ENCODE measurements around the gene FCHSD2. TPM values are rescaled to one million over a fixed set of nuclear protein-coding genes. Genes with fewer than 3 reads are reported as not detected.
"Not testable (repeated sequence)": the region's sequence is repeated elsewhere in the genome, so short reads cannot be mapped to it uniquely, and the experiment has no call there.

Gene FCHSD2
- total and polyA plus RNA-seq, 2 experiments from 2014 or later: 9.1 to 19.8 TPM

GRCh38 chr11:73130181-73130580 lies 11.9 kb downstream of the FCHSD2 start:
- peaks cover 10% of the 10 kb centered on the region; the same call in 1 of the 2 replicates for H3K36me3 ChIP-seq (ENCODE audit: low read depth)
- no peaks in the 10 kb centered on the region for H3K9me3 ChIP-seq (ENCODE audit: low read depth)
- in situ Hi-C loops (cut with MboI): no loop called here
- no peak overlapping the region for H3K4me3 ChIP-seq
- no peak overlapping the region for H3K27ac ChIP-seq
- no peaks in the 10 kb centered on the region for H3K27me3 ChIP-seq (replicated peaks; ENCODE audit: insufficient read depth)
- H3K4me2 ChIP-seq (ENCODE audit: unreplicated experiment): no peak overlapping the region
- WGBS, 2 experiments (ENCODE audit: low coverage in 1 of 2, low lambda C conversion rate in 2 of 2, missing lambda C conversion rate in 2 of 2): 91 to 100% methylated on average over 1 of the region's 1 CpG
- peaks cover 8% of the 10 kb centered on the region; the same call in 1 of the 2 replicates for H3K4me1 ChIP-seq (ENCODE audit: insufficient read depth)
- no peak for DNase-seq
- H3F3A ChIP-seq (ENCODE audit: insufficient read depth): peaks cover 6% of the 10 kb centered on the region; the same call in 1 of the 2 replicates
- TF ChIP-seq EZH2 (IDR thresholded peaks at IDR 0.05; ENCODE audit: insufficient read depth, poor library complexity, severe bottlenecking) (no peak), EZH2phosphoT487 (IDR thresholded peaks at IDR 0.05; ENCODE audit: insufficient read depth, low read depth) (no peak)
- peaks cover 45% of the 10 kb centered on the region for H3K79me2 ChIP-seq (ENCODE audit: insufficient read depth)
- no peaks in the 10 kb centered on the region for H3K9me2 ChIP-seq (ENCODE audit: insufficient read depth)
- no peak overlapping the region for H2AFZ ChIP-seq
- no peak overlapping the region for H3K9ac ChIP-seq
- H4K20me1 ChIP-seq (ENCODE audit: insufficient read depth): no peaks in the 10 kb centered on the region

DNA sequence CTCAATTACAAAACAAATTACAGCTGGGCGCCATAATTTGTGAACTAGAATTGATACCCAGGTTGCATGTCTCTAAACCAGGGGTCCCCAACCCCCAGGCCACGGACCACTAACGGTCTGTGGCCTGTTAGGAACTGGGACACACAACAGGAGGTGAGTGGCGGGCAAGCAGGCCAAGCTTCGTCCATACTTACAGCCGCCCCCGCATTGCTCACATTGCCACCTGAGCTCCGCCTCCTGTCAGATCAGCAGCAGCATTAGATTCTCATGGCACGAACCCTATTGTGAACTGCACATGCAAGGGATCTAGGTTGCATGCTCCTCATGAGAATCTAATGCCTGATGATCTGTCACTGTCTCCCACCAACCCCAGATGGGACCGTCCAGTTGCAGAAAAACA lies 12.9 kb downstream of the FCHSD2 start:
- no peak for DNase-seq
- in situ Hi-C loops (cut with MboI): no loop called here
- Histone ChIP-seq H3K36me3 (ENCODE audit: low read depth) (peaks cover 16% of the 10 kb centered on the region; the same call in 1 of the 2 replicates), H3F3A (ENCODE audit: insufficient read depth) (peaks cover 6% of the 10 kb centered on the region; the same call in 1 of the 2 replicates), H3K9me2 (ENCODE audit: insufficient read depth) (no peaks in the 10 kb centered on the region), H3K9ac (no peak overlapping the region), H3K4me2 (ENCODE audit: unreplicated experiment) (no peak overlapping the region), H3K4me1 (ENCODE audit: insufficient read depth) (peaks cover 8% of the 10 kb centered on the region; the same call in 1 of the 2 replicates), H3K79me2 (ENCODE audit: insufficient read depth) (peaks cover 39% of the 10 kb centered on the region), H3K27me3 (replicated peaks; ENCODE audit: insufficient read depth) (no peaks in the 10 kb centered on the region), H2AFZ (no peak overlapping the region), H3K9me3 (ENCODE audit: low read depth) (no peaks in the 10 kb centered on the region), H4K20me1 (ENCODE audit: insufficient read depth) (no peaks in the 10 kb centered on the region), H3K4me3 (no peak overlapping the region), H3K27ac (no peak overlapping the region)
- WGBS, 2 experiments (ENCODE audit: low coverage in 1 of 2, low lambda C conversion rate in 2 of 2, missing lambda C conversion rate in 2 of 2): 95 to 96% methylated on average over 10 of the region's 10 CpGs
- TF ChIP-seq EZH2 (IDR thresholded peaks at IDR 0.05; ENCODE audit: insufficient read depth, poor library complexity, severe bottlenecking) (no peak), EZH2phosphoT487 (IDR thresholded peaks at IDR 0.05; ENCODE audit: insufficient read depth, low read depth) (no peak)

- Histone ChIP-seq H3K9me3 (ENCODE audit: low read depth) (no peaks in the 10 kb centered on the region), H2AFZ (no peak overlapping the region), H3F3A (ENCODE audit: insufficient read depth) (peaks cover 6% of the 10 kb centered on the region; the same call in 1 of the 2 replicates), H3K79me2 (ENCODE audit: insufficient read depth) (peaks cover 31% of the 10 kb centered on the region), H3K27me3 (replicated peaks; ENCODE audit: insufficient read depth) (no peaks in the 10 kb centered on the region), H3K4me2 (ENCODE audit: unreplicated experiment) (peak overlapping the region; percentile 29), H3K9ac (no peak overlapping the region), H3K4me3 (no peak overlapping the region), H4K20me1 (ENCODE audit: insufficient read depth) (no peaks in the 10 kb centered on the region), H3K4me1 (ENCODE audit: insufficient read depth) (peaks cover 8% of the 10 kb centered on the region; the same call in 1 of the 2 replicates), H3K27ac (no peak overlapping the region), H3K36me3 (ENCODE audit: low read depth) (peaks cover 13% of the 10 kb centered on the region; the same call in 1 of the 2 replicates), H3K9me2 (ENCODE audit: insufficient read depth) (no peaks in the 10 kb centered on the region)
- in situ Hi-C loops (cut with MboI): no loop called here
- TF ChIP-seq EZH2phosphoT487 (IDR thresholded peaks at IDR 0.05; ENCODE audit: insufficient read depth, low read depth) (no peak), EZH2 (IDR thresholded peaks at IDR 0.05; ENCODE audit: insufficient read depth, poor library complexity, severe bottlenecking) (no peak)
- 46% methylated on average over 6 of the region's 6 CpGs for WGBS, 2 experiments (ENCODE audit: low coverage in 1 of 2, low lambda C conversion rate in 2 of 2, missing lambda C conversion rate in 2 of 2)
- DNase-seq: peak; percentile 20
Measured at GRCh38 chr11:73126804-73127480, 15.2 kb downstream of the FCHSD2 start.

- Histone ChIP-seq H3K27ac (no peak overlapping the region), H3K4me1 (ENCODE audit: insufficient read depth) (peaks cover 8% of the 10 kb centered on the region; the same call in 1 of the 2 replicates), H3K9me3 (ENCODE audit: low read depth) (no peaks in the 10 kb centered on the region), H3K36me3 (ENCODE audit: low read depth) (0 out of 2 replicates have a peak, but pooled peaks cover 6% of the 10 kb centered on the region), H4K20me1 (ENCODE audit: insufficient read depth) (no peaks in the 10 kb centered on the region), H3K4me3 (no peak overlapping the region), H2AFZ (no peak overlapping the region), H3K9me2 (ENCODE audit: insufficient read depth) (no peaks in the 10 kb centered on the region), H3K27me3 (replicated peaks; ENCODE audit: insufficient read depth) (no peaks in the 10 kb centered on the region), H3K4me2 (ENCODE audit: unreplicated experiment) (no peak overlapping the region), H3K79me2 (ENCODE audit: insufficient read depth) (peaks cover 48% of the 10 kb centered on the region), H3K9ac (no peak overlapping the region), H3F3A (ENCODE audit: insufficient read depth) (peaks cover 6% of the 10 kb centered on the region; the same call in 1 of the 2 replicates)
- TF ChIP-seq EZH2phosphoT487 (IDR thresholded peaks at IDR 0.05; ENCODE audit: insufficient read depth, low read depth) (no peak), EZH2 (IDR thresholded peaks at IDR 0.05; ENCODE audit: insufficient read depth, poor library complexity, severe bottlenecking) (no peak)
- no peak for DNase-seq
- in situ Hi-C loops (cut with MboI): no loop called here
Measured at GRCh38 chr11:73124800-73125199, 17.3 kb downstream of the FCHSD2 start.

DNA sequence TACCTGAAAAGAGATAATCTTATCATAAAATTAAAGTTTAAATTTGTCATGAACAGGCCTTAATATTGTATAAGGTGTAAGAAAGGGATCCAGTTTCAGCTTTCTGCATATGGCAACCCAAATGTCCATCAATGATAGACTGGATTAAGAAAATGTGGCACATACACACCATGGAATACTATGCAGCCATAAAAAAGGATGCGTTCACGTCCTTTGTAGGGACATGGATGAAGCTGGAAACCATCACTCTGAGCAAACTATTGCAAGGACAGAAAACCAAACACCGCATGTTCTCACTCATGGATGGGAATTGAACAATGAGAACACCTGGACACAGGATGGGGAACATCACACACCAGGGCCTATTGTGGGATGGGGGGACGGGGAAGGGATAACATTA lies 18.2 kb downstream of the FCHSD2 start:
- H2AFZ ChIP-seq; H3K4me1 ChIP-seq (ENCODE audit: insufficient read depth); H3F3A ChIP-seq (ENCODE audit: insufficient read depth); H3K4me2 ChIP-seq (ENCODE audit: unreplicated experiment); H3K9ac ChIP-seq; in situ Hi-C loops (cut with MboI); H3K4me3 ChIP-seq; H3K9me2 ChIP-seq (ENCODE audit: insufficient read depth); H3K27me3 ChIP-seq (replicated peaks; ENCODE audit: insufficient read depth); DNase-seq; H3K9me3 ChIP-seq (ENCODE audit: low read depth); H4K20me1 ChIP-seq (ENCODE audit: insufficient read depth); H3K36me3 ChIP-seq (ENCODE audit: low read depth); H3K27ac ChIP-seq: not testable (repeated sequence)
- H3K79me2 ChIP-seq (ENCODE audit: insufficient read depth): peaks cover 50% of the 10 kb centered on the region
- 96 to 97% methylated on average over 4 of the region's 4 CpGs for WGBS, 2 experiments (ENCODE audit: low coverage in 1 of 2, low lambda C conversion rate in 2 of 2, missing lambda C conversion rate in 2 of 2)

Data from GM23248 (cell line).